Epithelial cell of proximal tubule (primary cell): Measurements from ENCODE around the gene UROD. TPM values are rescaled to one million over a fixed set of nuclear protein-coding genes. Genes with fewer than 3 reads are reported as not detected.
"Not testable (repeated sequence)": the region's sequence is repeated elsewhere in the genome, so short reads cannot be mapped to it uniquely, and the experiment has no call there.

Experiments used
- DNase-seq: peaks from one replicate; pipeline ENCODE4 v3.0.0-alpha.2; 2011; ENCODE audit warnings: low read depth
- H3K4me3 ChIP-seq: 2 replicates; pipeline ENCODE4 v1.5.1; 2011; ENCODE audit warnings: low read depth, mild to moderate bottlenecking, low read length
- total RNA-seq: library from RNA; depleted of rRNA; stranded (reverse); fragments of >200 nt; gene quantifications from 2 replicates; pipeline ENCODE4 v1.2.3, GENCODE V29; 2015
- TF ChIP-seq, protein P1 (sequence below): conservative IDR thresholded peaks from 2 replicates; pipeline ENCODE4 v1.5.1; 2012; ENCODE audit warnings: low read depth, mild to moderate bottlenecking, low read length

The UROD gene
- 104 and 141 TPM in 2 replicates for total RNA-seq

DNA sequence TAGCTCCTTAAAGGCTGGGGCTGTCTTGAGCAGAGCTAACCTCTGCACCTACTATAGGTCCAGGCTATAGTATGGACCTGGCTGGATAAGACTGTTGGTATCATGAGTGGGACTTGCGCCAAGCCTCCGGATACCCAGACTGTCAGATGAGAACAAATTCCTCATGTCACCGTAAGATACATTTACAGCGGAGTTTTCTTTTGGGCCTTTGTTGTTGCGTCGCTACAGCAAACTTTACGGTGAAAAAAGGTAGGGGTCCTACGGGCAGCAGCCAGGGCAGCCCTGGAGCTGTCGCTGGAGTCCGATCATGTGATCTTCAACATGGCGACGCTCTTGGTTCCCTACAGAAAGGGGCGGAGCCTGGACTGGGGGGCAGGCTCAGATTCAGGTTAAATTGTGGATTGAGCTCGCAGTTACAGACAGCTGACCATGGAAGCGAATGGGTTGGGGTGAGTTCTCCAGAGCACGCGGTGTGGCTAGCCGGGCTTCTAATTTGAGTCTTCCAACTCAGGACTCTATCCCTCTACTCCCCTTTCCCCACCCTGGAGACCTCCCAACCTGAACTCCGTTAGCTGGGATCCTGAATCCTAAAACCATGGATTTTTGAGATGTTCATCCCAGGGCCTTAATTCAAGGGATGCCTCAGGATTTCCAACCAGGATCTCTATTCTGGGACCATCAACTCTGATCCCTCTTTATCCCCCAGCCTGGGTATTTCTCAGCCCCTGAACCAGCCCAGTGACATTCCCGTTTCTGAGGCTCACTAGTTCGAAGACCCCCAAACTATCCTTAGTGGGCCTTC is at the start of gene UROD:
Gene UROD, plus strand, starts transcription at position 418 of the 802 bp plus-strand sequence. Its CDS starts 12 bp downstream, at position 430.
- peak within 1 kb of the TSS; percentile 77 for H3K4me3 ChIP-seq
- TF ChIP-seq, protein P1, sequence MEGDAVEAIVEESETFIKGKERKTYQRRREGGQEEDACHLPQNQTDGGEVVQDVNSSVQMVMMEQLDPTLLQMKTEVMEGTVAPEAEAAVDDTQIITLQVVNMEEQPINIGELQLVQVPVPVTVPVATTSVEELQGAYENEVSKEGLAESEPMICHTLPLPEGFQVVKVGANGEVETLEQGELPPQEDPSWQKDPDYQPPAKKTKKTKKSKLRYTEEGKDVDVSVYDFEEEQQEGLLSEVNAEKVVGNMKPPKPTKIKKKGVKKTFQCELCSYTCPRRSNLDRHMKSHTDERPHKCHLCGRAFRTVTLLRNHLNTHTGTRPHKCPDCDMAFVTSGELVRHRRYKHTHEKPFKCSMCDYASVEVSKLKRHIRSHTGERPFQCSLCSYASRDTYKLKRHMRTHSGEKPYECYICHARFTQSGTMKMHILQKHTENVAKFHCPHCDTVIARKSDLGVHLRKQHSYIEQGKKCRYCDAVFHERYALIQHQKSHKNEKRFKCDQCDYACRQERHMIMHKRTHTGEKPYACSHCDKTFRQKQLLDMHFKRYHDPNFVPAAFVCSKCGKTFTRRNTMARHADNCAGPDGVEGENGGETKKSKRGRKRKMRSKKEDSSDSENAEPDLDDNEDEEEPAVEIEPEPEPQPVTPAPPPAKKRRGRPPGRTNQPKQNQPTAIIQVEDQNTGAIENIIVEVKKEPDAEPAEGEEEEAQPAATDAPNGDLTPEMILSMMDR, result no peak
- peak; percentile 82 for DNase-seq

DNA sequence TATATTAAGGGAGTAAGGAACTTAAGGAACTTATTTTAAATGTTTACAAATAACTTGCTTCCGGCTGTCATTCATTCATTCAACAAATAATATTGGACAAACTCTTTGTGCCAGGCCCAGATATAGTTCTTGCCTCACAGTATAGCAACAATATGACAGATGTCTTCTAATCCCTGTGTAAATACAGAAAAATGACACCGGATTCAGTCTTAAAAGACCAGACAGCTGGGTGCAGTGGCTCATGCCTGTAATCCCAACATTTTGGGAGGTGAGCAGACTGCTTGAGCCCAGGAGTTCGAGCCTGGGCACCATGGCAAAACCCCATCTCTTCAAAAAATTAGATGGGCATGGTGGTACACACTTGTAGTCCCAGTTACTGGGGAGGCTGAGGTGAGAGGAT is 49.3 kb upstream of the UROD start:
- H3K4me3 ChIP-seq, result no peak overlapping the region
- DNase-seq, result no peak
- TF ChIP-seq, protein P1, result no peak

DNA sequence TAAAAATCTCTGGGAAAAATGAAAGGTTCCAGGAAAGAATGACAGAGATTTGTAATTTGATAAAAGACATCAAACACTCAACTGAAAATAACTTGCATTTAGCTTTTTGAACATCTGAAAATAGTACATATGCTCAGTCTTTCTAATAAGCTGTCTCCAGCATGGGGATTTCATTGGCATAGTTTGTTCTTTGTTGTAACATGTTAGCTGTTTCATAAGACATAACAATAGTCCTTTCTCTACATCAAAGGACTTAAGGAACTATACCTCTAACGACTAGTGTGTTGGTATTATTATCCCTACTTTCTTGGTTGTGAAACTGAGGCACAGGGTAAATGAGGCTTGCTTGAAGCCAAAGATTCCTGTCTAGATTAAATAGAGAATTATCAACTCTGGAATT is 47.7 kb upstream of the UROD start:
- DNase-seq, result no peak
- no peak overlapping the region for H3K4me3 ChIP-seq
- TF ChIP-seq, protein P1, result no peak

DNA sequence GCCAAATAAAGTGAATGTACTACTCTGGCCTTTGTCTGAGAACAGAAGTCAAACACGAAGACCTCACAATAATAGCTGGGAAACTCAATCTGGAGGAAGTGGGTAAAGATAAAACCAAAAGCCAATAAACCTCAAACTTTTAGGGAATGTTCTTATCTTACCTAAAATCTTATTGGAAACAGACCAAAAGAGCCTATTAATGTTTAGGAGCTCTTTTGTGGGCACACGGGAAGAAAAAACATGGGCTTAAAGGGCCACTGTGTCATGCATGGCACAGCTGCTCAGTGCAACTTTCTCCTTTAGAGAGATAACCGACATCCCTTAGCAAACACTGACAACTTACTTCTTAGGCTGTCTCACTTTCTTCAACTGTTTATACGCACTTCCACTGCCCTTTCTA is 41.7 kb upstream of the UROD start:
- no peak overlapping the region for H3K4me3 ChIP-seq
- TF ChIP-seq, protein P1, result no peak
- DNase-seq, result no peak

DNA sequence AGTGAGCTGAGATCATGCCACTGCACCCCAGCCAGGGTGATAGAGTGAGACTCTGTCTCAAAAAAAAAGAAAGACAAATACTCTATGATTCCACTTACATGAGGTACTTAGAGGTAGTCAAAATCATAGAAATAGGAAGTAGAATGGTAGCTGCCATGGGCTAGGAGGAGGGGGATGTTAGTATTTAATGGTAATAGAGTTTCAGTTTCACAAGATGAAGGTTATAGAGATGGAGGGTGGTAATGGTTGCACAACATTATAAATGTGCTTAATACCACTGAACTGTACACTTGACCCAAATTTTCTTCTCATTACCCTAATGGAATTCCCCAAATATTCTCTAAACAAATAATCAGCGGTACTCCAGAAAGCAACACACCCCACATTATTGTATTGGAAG is 38.4 kb upstream of the UROD start:
- no peak overlapping the region for H3K4me3 ChIP-seq
- DNase-seq, result no peak
- TF ChIP-seq, protein P1, result no peak

- TF ChIP-seq, protein P1, result no peak
- no peak for DNase-seq
- H3K4me3 ChIP-seq, result no peak overlapping the region
Measured at GRCh38 chr1:44976252-44976651, 35.8 kb upstream of the UROD start.

GRCh38 chr1:44977372-44977771 is 34.7 kb upstream of the UROD start:
- DNase-seq, H3K4me3 ChIP-seq: not testable (repeated sequence)
